SK-N-SH (cell line): ENCODE measurements around the gene SKI. TPM values are rescaled to one million over a fixed set of nuclear protein-coding genes. Genes with fewer than 3 reads are reported as not detected.

Experiments
- CTCF ChIA-PET: fragments of 300-600, 350-600 bp; formaldehyde crosslinking; extraction: SDS; loops from one replicate; lab custom pipeline; 2021; lab: Yijun Ruan, JAX
- POLR2A ChIA-PET: fragments of 350-600 bp; sonication (Branson Sonifier 250); formaldehyde crosslinking; extraction: SDS; loops from one replicate; lab custom pipeline; 2020; ENCODE audit warnings: antibody characterized with exemption, inconsistent platforms; lab: Yijun Ruan, JAX
- DNase-seq: peaks from one replicate; pipeline ENCODE4 v3.0.0; 2012
- H2AFZ ChIP-seq: fragments of 200-600 bp; sonication (generic); 2 replicates; pipeline ENCODE4 v1.8.1; 2016; ENCODE audit warnings: antibody characterized with exemption, mild to moderate bottlenecking, low read depth
- H3F3A ChIP-seq: fragments of 200-600 bp; sonication (generic); replicated peaks from 2 replicates; pipeline ENCODE3; 2016; ENCODE audit warnings: antibody characterized with exemption, mild to moderate bottlenecking; ENCODE audit not compliant: insufficient read depth
- H3K27ac ChIP-seq, 2 experiments: fragments of 200-500 bp in 1 of 2; fragments of 200-600 bp in 1 of 2; sonication (Bioruptor generic) in 1 of 2; sonication (generic), shearing (Covaris generic) in 1 of 2; 2 replicates each; pipeline versions ENCODE4 v1.5.1 to v1.6.1; 2014 to 2016; ENCODE audit warnings: low read depth in 2 of 2, inconsistent platforms in 1 of 2, low read length in 1 of 2, mild to moderate bottlenecking in 1 of 2, mixed read lengths in 1 of 2
- H3K27me3 ChIP-seq: fragments of 200-600 bp; sonication (generic), shearing (Covaris generic); 2 replicates; pipeline ENCODE4 v1.6.1; 2016; ENCODE audit warnings: mixed run types; ENCODE audit not compliant: insufficient read depth
- H3K36me3 ChIP-seq, 2 experiments: fragments of 200-500 bp in 1 of 2; fragments of 200-600 bp in 1 of 2; sonication (Bioruptor generic) in 1 of 2; sonication (generic) in 1 of 2; replicated peaks in 1 of 2; 2 replicates each; pipeline versions ENCODE3 to v1.5.1; 2014 to 2016; ENCODE audit warnings: low read length in 1 of 2, mild to moderate bottlenecking in 1 of 2; ENCODE audit not compliant: insufficient read depth in 2 of 2, control insufficient read depth in 1 of 2
- H3K4me1 ChIP-seq, 2 experiments: fragments of 200-500 bp in 1 of 2; fragments of 200-600 bp in 1 of 2; sonication (Bioruptor generic) in 1 of 2; sonication (generic), shearing (Covaris generic) in 1 of 2; 2 replicates each; pipeline versions ENCODE4 v1.5.1 to v1.6.1; 2014 to 2016; ENCODE audit warnings: low read depth in 1 of 2, low read length in 1 of 2, mixed run types in 1 of 2; ENCODE audit not compliant: insufficient read depth in 2 of 2, control insufficient read depth in 1 of 2
- H3K4me2 ChIP-seq: fragments of 200-600 bp; sonication (generic), shearing (Covaris generic); 2 replicates; pipeline ENCODE4 v1.6.1; 2017; ENCODE audit warnings: mixed run types
- H3K4me3 ChIP-seq, 2 experiments: fragments of 200-500 bp in 1 of 2; fragments of 200-600 bp in 1 of 2; sonication (Bioruptor generic) in 1 of 2; sonication (generic), shearing (Covaris generic) in 1 of 2; 2 replicates each; pipeline versions ENCODE4 v1.5.1 to v1.8.1; 2014 to 2016; ENCODE audit warnings: low read depth in 2 of 2, inconsistent platforms in 1 of 2, low read length in 1 of 2, mild to moderate bottlenecking in 1 of 2, mixed read lengths in 1 of 2, moderate library complexity in 1 of 2
- H3K79me2 ChIP-seq: fragments of 200-600 bp; sonication (generic); 2 replicates; pipeline ENCODE4 v1.8.1; 2017; ENCODE audit warnings: mild to moderate bottlenecking; ENCODE audit not compliant: insufficient read depth
- H3K9ac ChIP-seq: fragments of 200-600 bp; sonication (generic); 2 replicates; pipeline ENCODE4 v1.6.1; 2017; ENCODE audit warnings: mixed run types
- H3K9me2 ChIP-seq: fragments of 200-600 bp; sonication (generic); 2 replicates; pipeline ENCODE4 v1.6.1; 2017; ENCODE audit warnings: mixed run types
- H3K9me3 ChIP-seq: fragments of 200-600 bp; sonication (generic); 2 replicates; pipeline ENCODE4 v1.6.1; 2017; ENCODE audit warnings: mixed run types, mild to moderate bottlenecking, moderate library complexity
- H4K20me1 ChIP-seq: fragments of 200-600 bp; sonication (generic); 2 replicates; pipeline ENCODE4 v1.6.1; 2017; ENCODE audit warnings: mild to moderate bottlenecking, mixed run types; ENCODE audit not compliant: insufficient read depth
- FOXJ3 ChIP-seq: sonication (generic); formaldehyde crosslinking; IDR thresholded peaks from 2 replicates; pipeline ENCODE4 v1.5.1; 2020; ENCODE audit warnings: mild to moderate bottlenecking, missing genetic modification reagents
- FOXM1 ChIP-seq: IDR thresholded peaks from 2 replicates; pipeline ENCODE4 v1.4.0; 2012; ENCODE audit warnings: low read depth, mild to moderate bottlenecking
- GATA2 ChIP-seq: sonication (generic); formaldehyde crosslinking; IDR thresholded peaks from 2 replicates; pipeline ENCODE4 v1.5.0; 2020; ENCODE audit warnings: mild to moderate bottlenecking, missing genetic modification reagents
- IRF3 ChIP-seq: fragments of 150-350 bp; IDR thresholded peaks from 2 replicates; pipeline ENCODE4 v1.6.1; 2016; ENCODE audit warnings: mild to moderate bottlenecking, low read depth, low read length
- JUND ChIP-seq: IDR thresholded peaks from 2 replicates; pipeline ENCODE4 v1.4.0; 2012
- MXI1 ChIP-seq: IDR thresholded peaks from 2 replicates; pipeline ENCODE4 v1.6.1; 2012; ENCODE audit warnings: mild to moderate bottlenecking, low read depth, low read length, improper control_type of control experiment
- NRF1 ChIP-seq: IDR thresholded peaks from 2 replicates; pipeline ENCODE4 v1.6.1; 2012; ENCODE audit warnings: low read depth, mild to moderate bottlenecking, low read length
- RFX5 ChIP-seq: IDR thresholded peaks from 2 replicates; pipeline ENCODE4 v1.6.1; 2012; ENCODE audit warnings: mild to moderate bottlenecking, improper control_type of control experiment, low read length
- SIN3A ChIP-seq: IDR thresholded peaks from 2 replicates; pipeline ENCODE4 v1.6.1; 2012; ENCODE audit warnings: low read depth, mild to moderate bottlenecking, low read length, moderate library complexity, borderline replicate concordance
- SMC3 ChIP-seq: IDR thresholded peaks from 2 replicates; pipeline ENCODE4 v1.6.1; 2012; ENCODE audit warnings: low read depth, low read length, improper control_type of control experiment
- TCF12 ChIP-seq: IDR thresholded peaks from 2 replicates; pipeline ENCODE4 v1.4.0; 2012
- TEAD4 ChIP-seq: IDR thresholded peaks from 2 replicates; pipeline ENCODE4 v1.4.0; 2012; ENCODE audit warnings: mild to moderate bottlenecking, borderline replicate concordance; ENCODE audit not compliant: insufficient read depth
- USF2 ChIP-seq: fragments of 150-350 bp; IDR thresholded peaks from 2 replicates; pipeline ENCODE4 v1.6.1; 2017; ENCODE audit warnings: antibody characterized with exemption, low read length, low read depth, borderline replicate concordance
- YY1 ChIP-seq: IDR thresholded peaks from 2 replicates; pipeline ENCODE4 v1.4.0; 2012; ENCODE audit warnings: low read depth, mild to moderate bottlenecking
- WGBS: methylation state at CpG from one replicate; pipeline ENCODE4 v1.1.6; 2017; ENCODE audit warnings: low lambda C conversion rate; 5-methylcytosine and 5-hydroxymethylcytosine counted together
- polyA plus RNA-seq, 3 experiments: library from polyadenylated mRNA; depleted of rRNA; stranded (reverse); fragments of >200 nt; gene quantifications; 2 replicates each; pipeline ENCODE4 v1.2.3, GENCODE V29; 2012
- TF ChIP-seq, protein P1 (sequence below): IDR thresholded peaks from 2 replicates; pipeline ENCODE4 v1.4.0; 2012; ENCODE audit warnings: low read depth, borderline replicate concordance
- TF ChIP-seq, protein P2 (sequence below): fragments of 200-600 bp; sonication (generic); IDR thresholded peaks from 2 replicates; pipeline ENCODE4 v1.6.1; 2017; ENCODE audit warnings: antibody characterized with exemption, mild to moderate bottlenecking, moderate library complexity

Gene SKI
- polyA plus RNA-seq, 1 of the 3 experiments (the other 2 are of a cell fraction), result 7.2 TPM

DNA sequence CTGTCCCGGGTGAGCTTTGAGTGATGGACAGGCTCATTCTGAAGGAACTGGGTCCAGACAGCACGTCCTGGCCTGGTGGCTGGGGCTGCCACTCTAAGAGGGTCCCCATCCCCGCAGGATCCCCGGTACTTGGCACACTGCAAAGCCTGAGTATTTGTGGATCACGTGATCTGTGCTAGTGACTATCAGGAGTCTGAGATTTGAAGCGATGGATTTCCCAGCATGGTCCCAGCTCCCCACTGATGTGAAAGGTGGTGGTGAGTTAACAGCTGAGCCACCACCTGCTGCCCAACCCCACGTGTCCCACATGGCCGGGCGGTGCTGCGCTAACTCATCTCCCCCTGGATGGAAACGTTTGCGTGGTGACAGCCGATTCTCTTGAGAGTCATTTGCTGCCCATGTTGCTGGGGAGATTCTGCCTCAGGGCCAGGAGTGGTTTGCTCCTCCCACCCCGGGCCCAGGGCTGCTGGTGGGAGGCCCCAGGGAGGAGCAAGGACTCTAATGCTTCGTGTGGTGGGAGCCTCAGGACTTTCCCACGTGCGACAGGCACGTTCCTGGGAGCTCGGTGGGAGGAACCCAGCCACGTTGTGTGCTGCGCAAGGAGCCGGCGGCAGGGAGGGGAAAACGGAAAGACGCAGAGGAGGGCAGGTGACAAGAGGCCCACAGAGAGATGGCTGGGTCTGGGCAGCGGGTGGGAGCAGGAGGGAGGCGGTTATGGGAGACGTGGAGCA, 48.7 kb upstream of the SKI start:
- Histone ChIP-seq H3K9me3 (no peaks in the 10 kb centered on the region), H3K4me1 (peaks cover 0 to under 1% of the 10 kb centered on the region in 2 experiments; a peak in 1 of 4 replicates), H3K27me3 (no peaks in the 10 kb centered on the region), H3K79me2 (no peaks in the 10 kb centered on the region), H2AFZ (no peak overlapping the region), H3K9me2 (no peaks in the 10 kb centered on the region), H4K20me1 (no peaks in the 10 kb centered on the region), H3F3A (no peaks in the 10 kb centered on the region), H3K27ac (no peak overlapping the region; a peak in 1 of 4 replicates), H3K9ac (no peak overlapping the region), H3K4me2 (no peak overlapping the region), H3K4me3 (no peak overlapping the region), H3K36me3 (peaks cover 0 to 3% of the 10 kb centered on the region in 2 experiments)
- ChIA-PET CTCF (no interaction called here), POLR2A (interaction anchor here (0.9 kb wide), 1 partner anchor 11 kb away, joined by 4 read pairs; no protein-coding TSS in a partner anchor)
- no peak for DNase-seq
- TF ChIP-seq, protein P1, sequence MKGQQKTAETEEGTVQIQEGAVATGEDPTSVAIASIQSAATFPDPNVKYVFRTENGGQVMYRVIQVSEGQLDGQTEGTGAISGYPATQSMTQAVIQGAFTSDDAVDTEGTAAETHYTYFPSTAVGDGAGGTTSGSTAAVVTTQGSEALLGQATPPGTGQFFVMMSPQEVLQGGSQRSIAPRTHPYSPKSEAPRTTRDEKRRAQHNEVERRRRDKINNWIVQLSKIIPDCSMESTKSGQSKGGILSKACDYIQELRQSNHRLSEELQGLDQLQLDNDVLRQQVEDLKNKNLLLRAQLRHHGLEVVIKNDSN, result no peak
- TF ChIP-seq JUND, result no peak
- TF ChIP-seq SIN3A, result no peak
- no peak for TF ChIP-seq RFX5
- TF ChIP-seq TEAD4, result no peak
- WGBS, result 91% methylated on average over 25 of the region's 28 CpGs

DNA sequence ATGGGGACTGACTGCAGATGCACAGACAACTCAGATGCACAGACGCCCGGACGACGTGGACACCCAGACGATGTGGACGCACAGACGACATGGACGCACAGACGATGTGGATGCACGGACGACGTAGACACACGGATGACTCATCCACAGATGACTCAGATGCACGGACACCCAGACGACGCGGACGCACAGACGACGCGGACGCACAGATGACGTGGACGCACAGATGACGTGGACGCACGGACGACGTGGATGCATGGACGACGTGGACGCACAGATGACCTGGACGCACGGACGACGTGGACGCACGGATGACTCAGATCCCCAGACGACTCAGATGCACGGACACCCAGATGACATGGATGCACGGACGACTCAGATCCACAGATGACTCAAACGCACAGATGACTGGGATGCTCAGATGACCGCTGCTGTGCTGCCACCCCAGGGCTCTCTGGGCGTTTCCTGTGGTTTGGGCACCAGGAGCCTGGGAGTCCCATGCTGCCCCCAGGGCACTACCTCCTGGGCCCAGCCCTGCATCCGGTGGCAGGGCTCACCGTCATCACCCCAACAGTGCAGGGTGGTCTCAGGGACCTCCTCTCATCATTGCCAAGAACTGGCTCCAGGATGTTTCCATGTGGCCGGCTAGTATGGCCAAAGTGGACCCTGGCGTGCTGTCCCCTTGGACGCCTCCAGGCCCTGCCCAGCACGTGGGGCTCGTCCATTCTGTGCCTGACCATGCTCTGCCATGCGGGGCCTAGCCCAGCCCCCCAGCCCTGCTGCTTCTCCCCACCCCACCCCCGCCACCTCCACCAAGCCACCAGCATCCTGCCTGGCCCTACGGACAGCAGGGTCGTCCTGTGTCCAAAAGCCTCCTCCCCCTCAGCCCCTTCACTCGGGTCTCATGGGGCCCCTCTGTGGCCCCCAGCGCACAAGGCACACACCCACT, 47.5 kb upstream of the SKI start:
- H3K27ac ChIP-seq, result no peak overlapping the region
- TF ChIP-seq NRF1, result no peak
- TF ChIP-seq SMC3, result no peak
- no peak for TF ChIP-seq YY1
- TF ChIP-seq, protein P2, sequence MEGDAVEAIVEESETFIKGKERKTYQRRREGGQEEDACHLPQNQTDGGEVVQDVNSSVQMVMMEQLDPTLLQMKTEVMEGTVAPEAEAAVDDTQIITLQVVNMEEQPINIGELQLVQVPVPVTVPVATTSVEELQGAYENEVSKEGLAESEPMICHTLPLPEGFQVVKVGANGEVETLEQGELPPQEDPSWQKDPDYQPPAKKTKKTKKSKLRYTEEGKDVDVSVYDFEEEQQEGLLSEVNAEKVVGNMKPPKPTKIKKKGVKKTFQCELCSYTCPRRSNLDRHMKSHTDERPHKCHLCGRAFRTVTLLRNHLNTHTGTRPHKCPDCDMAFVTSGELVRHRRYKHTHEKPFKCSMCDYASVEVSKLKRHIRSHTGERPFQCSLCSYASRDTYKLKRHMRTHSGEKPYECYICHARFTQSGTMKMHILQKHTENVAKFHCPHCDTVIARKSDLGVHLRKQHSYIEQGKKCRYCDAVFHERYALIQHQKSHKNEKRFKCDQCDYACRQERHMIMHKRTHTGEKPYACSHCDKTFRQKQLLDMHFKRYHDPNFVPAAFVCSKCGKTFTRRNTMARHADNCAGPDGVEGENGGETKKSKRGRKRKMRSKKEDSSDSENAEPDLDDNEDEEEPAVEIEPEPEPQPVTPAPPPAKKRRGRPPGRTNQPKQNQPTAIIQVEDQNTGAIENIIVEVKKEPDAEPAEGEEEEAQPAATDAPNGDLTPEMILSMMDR, result no peak
- no peak for TF ChIP-seq TCF12
- TF ChIP-seq FOXM1, result no peak
- no peak for TF ChIP-seq IRF3
- no peak for TF ChIP-seq GATA2
- TF ChIP-seq RFX5, result no peak
- TF ChIP-seq JUND, result no peak
- TF ChIP-seq USF2, result no peak
- TF ChIP-seq SIN3A, result no peak
- TF ChIP-seq MXI1, result no peak
- no peak for TF ChIP-seq FOXJ3 (CRISPR knock-in tag)
- TF ChIP-seq, protein P1, result no peak
- no peak for TF ChIP-seq TEAD4
- TF ChIP-seq, all 33 proteins: peak for 0
- Histone ChIP-seq H3K36me3 (peaks cover 0 to 15% of the 10 kb centered on the region in 2 experiments), H3K4me2 (no peak overlapping the region), H4K20me1 (no peaks in the 10 kb centered on the region), H3K9me3 (no peaks in the 10 kb centered on the region), H3K4me1 (no peaks in the 10 kb centered on the region), H3K4me3 (no peak overlapping the region), H3F3A (no peaks in the 10 kb centered on the region), H3K79me2 (no peaks in the 10 kb centered on the region), H3K27me3 (no peaks in the 10 kb centered on the region), H2AFZ (no peak overlapping the region), H3K9ac (no peak overlapping the region), H3K9me2 (no peaks in the 10 kb centered on the region)
- 91% methylated on average over 41 of the region's 58 CpGs for WGBS
- ChIA-PET CTCF (interaction anchor here (1.3 kb wide), 1 partner anchor 41 kb away, joined by 3 read pairs; no protein-coding TSS in a partner anchor), POLR2A (interaction anchor here (0.6 to 0.9 kb wide), 2 partner anchors 10 to 20 kb away, joined by 3 to 4 read pairs; no protein-coding TSS in a partner anchor)
- DNase-seq, result no peak
